Measurements from ENCODE around the gene ZNF385C. TPM values are rescaled to one million over a fixed set of nuclear protein-coding genes. Genes with fewer than 3 reads are reported as not detected.

ZNF385C gene
- polyA plus RNA-seq, 2 of the 4 experiments (the other 2 are of a cell fraction): 0.13 to 0.61 TPM

DNA sequence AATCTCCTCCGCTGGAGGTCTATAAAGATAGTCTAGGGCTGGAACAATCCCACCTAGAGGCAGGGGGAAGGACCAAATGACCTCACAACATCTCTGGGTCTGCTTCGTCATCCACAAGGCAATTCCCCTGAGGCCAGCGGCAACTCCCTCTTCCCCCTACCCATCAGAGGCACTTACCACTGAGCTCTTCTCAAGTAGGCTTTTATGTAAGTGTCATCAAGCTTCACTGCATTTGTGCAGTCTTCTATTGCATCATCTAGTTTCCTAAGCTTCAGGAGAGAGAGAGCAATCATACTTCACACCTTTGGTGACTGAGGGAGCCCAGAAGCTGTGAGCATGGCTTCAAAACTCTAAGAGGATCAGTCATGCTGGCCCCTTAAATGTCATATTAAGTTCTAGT, 110.6 kb downstream of the ZNF385C start:
- 94% methylated on average over 3 of the region's 3 CpGs for whole genome bisulfite sequencing (ENCODE audit: missing lambda C conversion rate)
- TF ChIP-seq EP300 (IDR thresholded peaks at IDR 0.05): no peak
- TF ChIP-seq NR3C1 (IDR thresholded peaks at IDR 0.05): no peak
- TF ChIP-seq, protein P1, sequence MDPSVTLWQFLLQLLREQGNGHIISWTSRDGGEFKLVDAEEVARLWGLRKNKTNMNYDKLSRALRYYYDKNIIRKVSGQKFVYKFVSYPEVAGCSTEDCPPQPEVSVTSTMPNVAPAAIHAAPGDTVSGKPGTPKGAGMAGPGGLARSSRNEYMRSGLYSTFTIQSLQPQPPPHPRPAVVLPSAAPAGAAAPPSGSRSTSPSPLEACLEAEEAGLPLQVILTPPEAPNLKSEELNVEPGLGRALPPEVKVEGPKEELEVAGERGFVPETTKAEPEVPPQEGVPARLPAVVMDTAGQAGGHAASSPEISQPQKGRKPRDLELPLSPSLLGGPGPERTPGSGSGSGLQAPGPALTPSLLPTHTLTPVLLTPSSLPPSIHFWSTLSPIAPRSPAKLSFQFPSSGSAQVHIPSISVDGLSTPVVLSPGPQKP (IDR thresholded peaks at IDR 0.05; ENCODE audit: low read depth, low read length): no peak
- TF ChIP-seq FOSB (CRISPR knock-in tag; IDR thresholded peaks at IDR 0.05): no peak
- TF ChIP-seq HOXB5 (CRISPR knock-in tag; IDR thresholded peaks at IDR 0.05): no peak
- TF ChIP-seq, protein P2, sequence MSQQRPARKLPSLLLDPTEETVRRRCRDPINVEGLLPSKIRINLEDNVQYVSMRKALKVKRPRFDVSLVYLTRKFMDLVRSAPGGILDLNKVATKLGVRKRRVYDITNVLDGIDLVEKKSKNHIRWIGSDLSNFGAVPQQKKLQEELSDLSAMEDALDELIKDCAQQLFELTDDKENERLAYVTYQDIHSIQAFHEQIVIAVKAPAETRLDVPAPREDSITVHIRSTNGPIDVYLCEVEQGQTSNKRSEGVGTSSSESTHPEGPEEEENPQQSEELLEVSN (IDR thresholded peaks at IDR 0.05; ENCODE audit: borderline replicate concordance, low read depth): no peak
- TF ChIP-seq RNF2 (IDR thresholded peaks at IDR 0.05; ENCODE audit: borderline replicate concordance, low read depth): no peak
- TF ChIP-seq, protein P3, sequence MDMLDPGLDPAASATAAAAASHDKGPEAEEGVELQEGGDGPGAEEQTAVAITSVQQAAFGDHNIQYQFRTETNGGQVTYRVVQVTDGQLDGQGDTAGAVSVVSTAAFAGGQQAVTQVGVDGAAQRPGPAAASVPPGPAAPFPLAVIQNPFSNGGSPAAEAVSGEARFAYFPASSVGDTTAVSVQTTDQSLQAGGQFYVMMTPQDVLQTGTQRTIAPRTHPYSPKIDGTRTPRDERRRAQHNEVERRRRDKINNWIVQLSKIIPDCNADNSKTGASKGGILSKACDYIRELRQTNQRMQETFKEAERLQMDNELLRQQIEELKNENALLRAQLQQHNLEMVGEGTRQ (IDR thresholded peaks at IDR 0.05): no peak
- TF ChIP-seq, protein P4, sequence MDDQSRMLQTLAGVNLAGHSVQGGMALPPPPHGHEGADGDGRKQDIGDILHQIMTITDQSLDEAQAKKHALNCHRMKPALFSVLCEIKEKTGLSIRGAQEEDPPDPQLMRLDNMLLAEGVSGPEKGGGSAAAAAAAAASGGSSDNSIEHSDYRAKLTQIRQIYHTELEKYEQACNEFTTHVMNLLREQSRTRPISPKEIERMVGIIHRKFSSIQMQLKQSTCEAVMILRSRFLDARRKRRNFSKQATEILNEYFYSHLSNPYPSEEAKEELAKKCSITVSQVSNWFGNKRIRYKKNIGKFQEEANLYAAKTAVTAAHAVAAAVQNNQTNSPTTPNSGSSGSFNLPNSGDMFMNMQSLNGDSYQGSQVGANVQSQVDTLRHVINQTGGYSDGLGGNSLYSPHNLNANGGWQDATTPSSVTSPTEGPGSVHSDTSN (IDR thresholded peaks at IDR 0.05): no peak
- peaks cover 33% of the 10 kb centered on the region for H3K4me1 ChIP-seq
- DNase-seq (ENCODE audit: low read depth in 1 of 2, low spot score in 1 of 2) (no peak), FAIRE-seq (no peak), ATAC-seq (no peak)
- H3K9me3 ChIP-seq: no peaks in the 10 kb centered on the region
- ChIA-PET POLR2A (no interaction called here), CTCF (interaction anchor here (1.3 to 1.5 kb wide), 3 partner anchors 12 to 130 kb away, joined by 3 to 4 read pairs (median 3); no protein-coding TSS in a partner anchor)
- no peak overlapping the region for H3K4me2 ChIP-seq
- no peak overlapping the region for H3K4me3 ChIP-seq
- H3K27ac ChIP-seq: 0 out of 6 replicates have a peak overlapping the region, but pooled peaks of 1 of the 2 experiments have one; percentile 4

DNA sequence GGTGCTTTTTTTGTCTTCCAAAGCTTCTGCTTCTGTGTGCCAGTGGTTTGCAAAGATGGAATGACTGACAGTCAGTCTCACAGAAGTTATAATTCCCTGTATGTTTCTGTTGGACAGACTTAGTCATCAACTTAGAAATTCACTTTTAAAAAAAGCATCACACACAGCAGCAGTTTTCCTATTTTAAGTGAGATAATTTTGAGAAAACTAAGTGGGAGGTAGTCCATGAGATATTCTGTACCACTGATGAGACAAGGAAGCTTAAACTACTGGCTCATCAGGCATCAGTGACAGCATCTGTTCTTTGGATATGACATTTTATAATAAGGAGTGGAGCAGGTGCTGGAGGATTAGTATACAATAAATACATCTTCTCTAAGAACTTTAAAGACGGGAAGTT, 111.6 kb downstream of the ZNF385C start:
- DNase-seq (ENCODE audit: low read depth in 1 of 2, low spot score in 1 of 2): no peak
- ATAC-seq: no peak
- Histone ChIP-seq H3K27ac (no peak overlapping the region), H3K4me1 (peaks cover 33% of the 10 kb centered on the region), H3K4me3 (no peak overlapping the region), H3K4me2 (no peak overlapping the region), H3K9me3 (no peaks in the 10 kb centered on the region)
- TF ChIP-seq, protein P2 (IDR thresholded peaks at IDR 0.05; ENCODE audit: borderline replicate concordance, low read depth): no peak
- ChIA-PET POLR2A (no interaction called here), CTCF (interaction anchor here (0.5 to 2.4 kb wide), 5 partner anchors 10 to 629 kb away, joined by 3 to 8 read pairs (median 3); no protein-coding TSS in a partner anchor)
- FAIRE-seq: no peak
- WGBS (ENCODE audit: missing lambda C conversion rate): 94% methylated on average over 1 of the region's 1 CpG

DNA sequence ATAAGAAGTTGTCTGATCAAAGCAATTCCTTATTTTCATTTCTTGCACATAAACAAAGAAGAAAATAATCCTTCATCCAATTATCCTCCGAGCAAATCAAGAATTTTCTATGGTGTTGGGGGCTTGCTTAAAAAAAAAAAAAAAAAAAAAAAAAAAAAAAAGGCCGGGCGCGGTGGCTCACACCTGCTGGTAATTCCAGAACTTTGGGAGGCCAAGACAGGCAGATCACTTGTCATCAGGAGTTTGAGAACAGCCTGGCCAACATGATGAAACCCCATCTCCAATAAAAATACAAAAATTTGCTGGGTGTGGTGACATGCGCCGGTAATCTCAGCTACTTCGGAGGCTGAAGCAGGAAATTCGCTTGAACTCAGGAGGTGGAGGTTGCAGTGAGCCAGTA, 112.4 kb downstream of the ZNF385C start:
- no peak overlapping the region for H3K4me2 ChIP-seq
- FAIRE-seq: no peak
- no peak for TF ChIP-seq HOXA7 (CRISPR knock-in tag; IDR thresholded peaks at IDR 0.05)
- no peak for TF ChIP-seq SREBF2 (IDR thresholded peaks at IDR 0.05)
- TF ChIP-seq EHF (CRISPR knock-in tag; IDR thresholded peaks at IDR 0.05): no peak
- no peak for TF ChIP-seq HDAC2 (IDR thresholded peaks at IDR 0.05)
- TF ChIP-seq FOSL2 (IDR thresholded peaks at IDR 0.05): no peak
- no peak for TF ChIP-seq FOSL2 (CRISPR knock-in tag; IDR thresholded peaks at IDR 0.05)
- TF ChIP-seq, protein P5, sequence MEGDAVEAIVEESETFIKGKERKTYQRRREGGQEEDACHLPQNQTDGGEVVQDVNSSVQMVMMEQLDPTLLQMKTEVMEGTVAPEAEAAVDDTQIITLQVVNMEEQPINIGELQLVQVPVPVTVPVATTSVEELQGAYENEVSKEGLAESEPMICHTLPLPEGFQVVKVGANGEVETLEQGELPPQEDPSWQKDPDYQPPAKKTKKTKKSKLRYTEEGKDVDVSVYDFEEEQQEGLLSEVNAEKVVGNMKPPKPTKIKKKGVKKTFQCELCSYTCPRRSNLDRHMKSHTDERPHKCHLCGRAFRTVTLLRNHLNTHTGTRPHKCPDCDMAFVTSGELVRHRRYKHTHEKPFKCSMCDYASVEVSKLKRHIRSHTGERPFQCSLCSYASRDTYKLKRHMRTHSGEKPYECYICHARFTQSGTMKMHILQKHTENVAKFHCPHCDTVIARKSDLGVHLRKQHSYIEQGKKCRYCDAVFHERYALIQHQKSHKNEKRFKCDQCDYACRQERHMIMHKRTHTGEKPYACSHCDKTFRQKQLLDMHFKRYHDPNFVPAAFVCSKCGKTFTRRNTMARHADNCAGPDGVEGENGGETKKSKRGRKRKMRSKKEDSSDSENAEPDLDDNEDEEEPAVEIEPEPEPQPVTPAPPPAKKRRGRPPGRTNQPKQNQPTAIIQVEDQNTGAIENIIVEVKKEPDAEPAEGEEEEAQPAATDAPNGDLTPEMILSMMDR (IDR thresholded peaks at IDR 0.05): no peak
- TF ChIP-seq RNF2 (IDR thresholded peaks at IDR 0.05; ENCODE audit: borderline replicate concordance, low read depth): no peak
- TF ChIP-seq KDM1A (IDR thresholded peaks at IDR 0.05; ENCODE audit: low read depth): no peak
- TF ChIP-seq TFCP2L1 (CRISPR knock-in tag; IDR thresholded peaks at IDR 0.05): no peak
- TF ChIP-seq PHF8 (IDR thresholded peaks at IDR 0.05; ENCODE audit: borderline replicate concordance, low read depth): no peak
- no peak for TF ChIP-seq ZC3H11A (IDR thresholded peaks at IDR 0.05)
- no peak for TF ChIP-seq MYC (IDR thresholded peaks at IDR 0.05; ENCODE audit: borderline replicate concordance, low read length)
- TF ChIP-seq ZFP36 (IDR thresholded peaks at IDR 0.05; ENCODE audit: borderline replicate concordance, partially characterized antibody): no peak
- TF ChIP-seq, protein P6, sequence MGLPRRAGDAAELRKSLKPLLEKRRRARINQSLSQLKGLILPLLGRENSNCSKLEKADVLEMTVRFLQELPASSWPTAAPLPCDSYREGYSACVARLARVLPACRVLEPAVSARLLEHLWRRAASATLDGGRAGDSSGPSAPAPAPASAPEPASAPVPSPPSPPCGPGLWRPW (IDR thresholded peaks at IDR 0.05): no peak
- no peak for DNase-seq (ENCODE audit: low read depth in 1 of 2, low spot score in 1 of 2)
- WGBS (ENCODE audit: missing lambda C conversion rate): 87% methylated on average over 8 of the region's 8 CpGs
- POLR2A ChIA-PET: no interaction called here
- CTCF ChIA-PET: interaction anchor here (0.8 to 2.4 kb wide), 5 partner anchors 9 to 248 kb away, joined by 3 to 8 read pairs (median 3); no protein-coding TSS in a partner anchor
- ATAC-seq: no peak
- H3K4me1 ChIP-seq: peaks cover 31% of the 10 kb centered on the region
- no peak overlapping the region for H3K27ac ChIP-seq
- no peaks in the 10 kb centered on the region for H3K9me3 ChIP-seq
- H3K4me3 ChIP-seq: no peak overlapping the region
